HepG2 (cell line): ENCODE measurements around the gene METTL22. TPM values are rescaled to one million over a fixed set of nuclear protein-coding genes. Genes with fewer than 3 reads are reported as not detected.
A peak's percentile ranks its signal among the peaks of the same experiment; 100 is the strongest.

Source experiments
- ATAC-seq: fragments of 200-7000 bp; cut with Tn5 transposase; 3 replicates; pipeline ENCODE4 v1.9.1; 2020; ENCODE audit warnings: mild to moderate bottlenecking, moderate library complexity
- BruUV-seq: library from RNA; stranded (reverse); fragments of 400-500 nt; replicated peaks from 2 replicates; lab custom pipeline; 2021; lab: Mats Ljungman, UMichigan
- CTCF ChIA-PET: fragments of 300-600 bp; formaldehyde crosslinking; extraction: SDS; loops from one replicate; lab custom pipeline; 2021; ENCODE audit warnings: low total read pairs, inconsistent platforms, low intra/inter-chr PET ratio; lab: Yijun Ruan, JAX
- POLR2A ChIA-PET: fragments of 350-600 bp; sonication (Branson Sonifier 250); formaldehyde crosslinking; loops from one replicate; lab custom pipeline; 2020; ENCODE audit warnings: antibody characterized with exemption, inconsistent platforms; lab: Yijun Ruan, JAX
- DNase-seq: peaks from one replicate; pipeline ENCODE4 v3.0.0-alpha.2; 2015; ENCODE audit warnings: low spot score
- FAIRE-seq: peaks from 3 replicates; lab custom pipeline; 2011; peaks lifted over from hg19 to GRCh38; lab: Jason Lieb, UNC
- H2AFZ ChIP-seq: one replicate; pipeline ENCODE4 v1.6.1; 2011; ENCODE audit warnings: low read length, inconsistent platforms
- H3K27ac ChIP-seq: fragments of 300-600 bp; 3 replicates; pipeline ENCODE4 v1.8.0; 2011; ENCODE audit warnings: mixed run types, mild to moderate bottlenecking, mixed read lengths, low read length, inconsistent platforms; ENCODE audit not compliant: insufficient read depth; ENCODE audit errors: extremely low read length
- H3K27me3 ChIP-seq, 2 experiments: fragments of 200-600 bp in 1 of 2; 2 replicates in 1 of 2; 3 replicates in 1 of 2; pipeline versions ENCODE4 v1.6.0 to v1.8.0; 2011; ENCODE audit warnings: low read length in 2 of 2, mild to moderate bottlenecking in 2 of 2, moderate library complexity in 2 of 2, inconsistent platforms in 1 of 2; ENCODE audit not compliant: insufficient read depth in 2 of 2, control insufficient read depth in 1 of 2
- H3K36me3 ChIP-seq, 2 experiments: fragments of 200-600 bp in 1 of 2; replicated peaks in 1 of 2; 2 replicates in 1 of 2; 3 replicates in 1 of 2; pipeline versions ENCODE4 v1.5.1 to v1.8.0; 2011; ENCODE audit warnings: low read length in 2 of 2, inconsistent platforms in 1 of 2; ENCODE audit not compliant: insufficient read depth in 2 of 2, control insufficient read depth in 1 of 2
- H3K4me1 ChIP-seq: 2 replicates; pipeline ENCODE4 v1.5.1; 2012; ENCODE audit warnings: low read length, inconsistent platforms; ENCODE audit not compliant: insufficient read depth
- H3K4me2 ChIP-seq: 2 replicates; pipeline ENCODE4 v1.6.0; 2011; ENCODE audit warnings: low read depth, low read length, inconsistent platforms
- H3K4me3 ChIP-seq, 3 experiments: fragments of 200-600 bp in 1 of 3; sonication (generic), shearing (Covaris generic) in 1 of 3; replicated peaks in 1 of 3; 2 replicates each; pipeline ENCODE4 v1.5.1; 2011 to 2016; ENCODE audit warnings: low read length in 3 of 3, inconsistent platforms in 2 of 3, low read depth in 2 of 3, mild to moderate bottlenecking in 2 of 3, control low read depth in 1 of 3, mixed read lengths in 1 of 3; ENCODE audit not compliant: insufficient read depth in 1 of 3
- H3K79me2 ChIP-seq: one replicate; pipeline ENCODE4 v1.6.1; 2011; ENCODE audit warnings: low read length, inconsistent platforms; ENCODE audit not compliant: insufficient read depth
- H3K9ac ChIP-seq: 2 replicates; pipeline ENCODE4 v1.6.0; 2011; ENCODE audit warnings: mild to moderate bottlenecking, low read depth, low read length, inconsistent platforms; ENCODE audit not compliant: insufficient read depth
- H3K9me3 ChIP-seq: 2 replicates; pipeline ENCODE4 v1.5.1; 2012; ENCODE audit warnings: mild to moderate bottlenecking, low read length
- H4K20me1 ChIP-seq: 2 replicates; pipeline ENCODE4 v1.6.0; 2011; ENCODE audit warnings: inconsistent platforms, mild to moderate bottlenecking, low read length, moderate library complexity; ENCODE audit not compliant: insufficient read depth
- CHD4 ChIP-seq: fragments of 200-600 bp; sonication (generic); IDR thresholded peaks from 2 replicates; pipeline ENCODE4 v1.7.0; 2017; ENCODE audit warnings: mild to moderate bottlenecking, low read length, borderline replicate concordance
- DNMT3B ChIP-seq: conservative IDR thresholded peaks from 2 replicates; pipeline ENCODE4 v1.6.1; 2016; ENCODE audit warnings: missing biosample characterization, control low read depth
- ESRRA ChIP-seq: sonication (generic); formaldehyde crosslinking; IDR thresholded peaks from 2 replicates; pipeline ENCODE4 v1.5.1; 2020; ENCODE audit warnings: mild to moderate bottlenecking, low read depth, missing genetic modification reagents
- FLYWCH1 ChIP-seq: sonication (generic); formaldehyde crosslinking; IDR thresholded peaks from 2 replicates; pipeline ENCODE4 v1.8.1; 2023; ENCODE audit warnings: mild to moderate bottlenecking, missing genetic modification reagents
- GFI1 ChIP-seq: sonication (generic); formaldehyde crosslinking; IDR thresholded peaks from 2 replicates; pipeline ENCODE4 v1.5.0; 2020; ENCODE audit warnings: missing genetic modification reagents, mild to moderate bottlenecking, borderline replicate concordance
- KDM1A ChIP-seq: IDR thresholded peaks from 2 replicates; pipeline ENCODE4 v1.6.1; 2016; ENCODE audit warnings: missing compliant biosample characterization
- NCOR1 ChIP-seq: fragments of 200-600 bp; sonication (generic); IDR thresholded peaks from 2 replicates; pipeline ENCODE4 v1.7.0; 2017; ENCODE audit warnings: antibody characterized with exemption, low read length, borderline replicate concordance
- POLR2AphosphoS5 ChIP-seq: IDR thresholded peaks from 2 replicates; pipeline ENCODE4 v1.6.1; 2012; ENCODE audit warnings: low read depth, low read length
- REXO4 ChIP-seq: sonication (generic); formaldehyde crosslinking; IDR thresholded peaks from 2 replicates; pipeline ENCODE4 v1.8.0; 2022; ENCODE audit warnings: missing genetic modification reagents, mild to moderate bottlenecking, borderline replicate concordance
- SMYD3 ChIP-seq: sonication (generic); formaldehyde crosslinking; IDR thresholded peaks from 2 replicates; pipeline ENCODE4 v1.8.1; 2023; ENCODE audit warnings: mild to moderate bottlenecking, missing genetic modification reagents
- SNAI1 ChIP-seq: sonication (generic); formaldehyde crosslinking; IDR thresholded peaks from 2 replicates; pipeline ENCODE4 v1.5.0; 2020; ENCODE audit warnings: mild to moderate bottlenecking, missing genetic modification reagents, borderline replicate concordance
- SNAPC2 ChIP-seq: sonication (generic); formaldehyde crosslinking; IDR thresholded peaks from 2 replicates; pipeline ENCODE4 v1.8.1; 2022; ENCODE audit warnings: mild to moderate bottlenecking, missing genetic modification reagents
- SOX13 ChIP-seq, 3 experiments: fragments of 450-650 bp in 1 of 3; sonication (generic) in 1 of 3; formaldehyde crosslinking in 1 of 3; IDR thresholded peaks in 2 of 3; conservative IDR thresholded peaks in 1 of 3; 2 replicates each; pipeline versions ENCODE4 v1.5.0 to v1.6.1; 2016 to 2020; ENCODE audit warnings: antibody characterized with exemption in 1 of 3, mild to moderate bottlenecking in 1 of 3, missing compliant biosample characterization in 1 of 3, missing genetic modification reagents in 1 of 3, moderate library complexity in 1 of 3
- ZBTB42 ChIP-seq: sonication (generic); formaldehyde crosslinking; IDR thresholded peaks from 2 replicates; pipeline ENCODE4 v1.5.0; 2020; ENCODE audit warnings: mild to moderate bottlenecking, missing genetic modification reagents
- ZSCAN30 ChIP-seq: sonication (generic); formaldehyde crosslinking; IDR thresholded peaks from 2 replicates; pipeline ENCODE4 v1.5.0; 2020; ENCODE audit warnings: mild to moderate bottlenecking, missing genetic modification reagents
- WGBS: methylation state at CpG from one replicate; pipeline ENCODE4 v1.1.6; 2017; ENCODE audit warnings: low lambda C conversion rate; 5-methylcytosine and 5-hydroxymethylcytosine counted together
- in situ Hi-C: cut with HindIII; loops from 2 replicates; pipeline ENCODE4 v1.10.0; 2017; ENCODE audit warnings: low pct_unique_long_range_greater_than_20kb; ENCODE audit not compliant: extremely low pct_ligation_motif_present
- intact Hi-C: fragments of 100-400 bp; cut with micrococcal nuclease; formaldehyde crosslinking; loops from one replicate; pipeline ENCODE4 v1.10.0; 2022; ENCODE audit not compliant: unreplicated experiment
- polyA plus RNA-seq, 8 experiments: library from polyadenylated mRNA; depleted of rRNA in 3 of 8; stranded (reverse) in 7 of 8; unstranded in 1 of 8; fragments of >200 nt; fragmentation: Illumina TruSeq in 4 of 8; extraction: Trizol in 4 of 8; gene quantifications; 2 replicates each; pipeline versions ENCODE4 v1.2.1 to v1.2.3, GENCODE V29; 2011 to 2016; ENCODE audit warnings: low read depth in 4 of 8, missing spikeins in 1 of 8, mixed read lengths in 1 of 8; ENCODE audit not compliant: insufficient read depth in 1 of 8
- total RNA-seq, 5 experiments: library from RNA; depleted of rRNA; stranded (reverse); fragments of >200 nt; fragmentation: Illumina TruSeq; extraction: Trizol; gene quantifications; 2 replicates each; pipeline ENCODE4 v1.2.3, GENCODE V29; 2016; ENCODE audit warnings: low read depth in 1 of 5
- TF ChIP-seq, protein P1 (sequence below): sonication (generic); formaldehyde crosslinking; IDR thresholded peaks from 2 replicates; pipeline ENCODE4 v1.5.0; 2020; ENCODE audit warnings: missing genetic modification reagents, mild to moderate bottlenecking, borderline replicate concordance
- TF ChIP-seq, protein P2 (sequence below): sonication (generic); formaldehyde crosslinking; IDR thresholded peaks from 2 replicates; pipeline ENCODE4 v1.4.0; 2020; ENCODE audit warnings: missing genetic modification reagents, mild to moderate bottlenecking, borderline replicate concordance
- TF ChIP-seq, protein P3 (sequence below): sonication (generic); formaldehyde crosslinking; IDR thresholded peaks from 2 replicates; pipeline ENCODE4 v1.5.0; 2020; ENCODE audit warnings: missing genetic modification reagents

The METTL22 gene
- total and polyA plus RNA-seq, 2 of the 13 experiments (the other 11 are each of a cell fraction or from before 2014, with no cell fraction given), result 36.2 to 94.8 TPM

DNA sequence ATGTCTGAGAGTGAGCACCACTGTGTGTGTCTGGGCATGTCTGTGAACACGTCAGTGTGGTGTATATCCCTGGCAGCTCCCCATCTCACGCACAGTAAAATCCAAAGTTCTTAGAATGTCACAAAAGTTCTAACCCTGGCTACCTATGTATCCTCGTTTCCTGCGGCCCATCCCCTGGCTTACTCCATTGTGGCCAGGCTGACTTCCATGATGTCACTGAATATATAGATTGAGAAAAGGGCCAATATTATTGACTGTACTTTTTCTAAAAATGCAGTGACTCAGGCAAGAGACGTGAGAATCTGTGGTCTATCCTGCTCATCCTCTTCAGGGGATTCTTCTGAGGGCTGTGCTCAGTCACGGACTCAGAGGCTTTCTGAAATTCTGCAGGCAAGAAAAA lies 963 bp upstream of the METTL22 start (continued):
- no peak for TF ChIP-seq POLR2AphosphoS5
- TF ChIP-seq, protein P1, sequence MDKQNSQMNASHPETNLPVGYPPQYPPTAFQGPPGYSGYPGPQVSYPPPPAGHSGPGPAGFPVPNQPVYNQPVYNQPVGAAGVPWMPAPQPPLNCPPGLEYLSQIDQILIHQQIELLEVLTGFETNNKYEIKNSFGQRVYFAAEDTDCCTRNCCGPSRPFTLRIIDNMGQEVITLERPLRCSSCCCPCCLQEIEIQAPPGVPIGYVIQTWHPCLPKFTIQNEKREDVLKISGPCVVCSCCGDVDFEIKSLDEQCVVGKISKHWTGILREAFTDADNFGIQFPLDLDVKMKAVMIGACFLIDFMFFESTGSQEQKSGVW (CRISPR knock-in tag), result no peak
- TF ChIP-seq ESRRA (CRISPR knock-in tag), result no peak
- no peak for TF ChIP-seq REXO4 (CRISPR knock-in tag)

DNA sequence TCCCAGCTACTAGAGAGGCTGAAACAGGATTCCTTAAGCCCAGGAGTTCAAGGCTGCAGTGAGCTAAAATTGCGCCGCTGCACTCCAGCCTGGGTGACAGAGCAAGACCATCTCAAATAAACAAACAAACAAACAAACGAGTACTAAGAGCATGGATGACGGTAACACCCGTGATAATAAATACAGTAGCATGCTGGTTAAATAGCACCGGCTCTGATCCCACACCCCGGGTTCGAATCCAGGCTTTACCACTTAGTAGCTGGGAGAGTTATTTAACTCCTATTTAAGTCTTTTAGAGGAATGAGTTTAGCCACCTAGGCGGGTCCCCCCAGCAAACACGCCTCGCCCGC lies 301 bp upstream of the METTL22 start:
- peaks cover 38% of the 10 kb centered on the region for H3K79me2 ChIP-seq
- DNase-seq (no peak), ATAC-seq (no peak), FAIRE-seq (no peak)
- H3K4me1 ChIP-seq, result peaks cover 44% of the 10 kb centered on the region
- peaks cover 7 to 19% of the 10 kb centered on the region in 2 experiments for H3K36me3 ChIP-seq
- ChIA-PET POLR2A (interaction anchor here (1.4 to 1.5 kb wide), 2 partner anchors 50 to 470 kb away, joined by 4 read pairs; partner anchors contain the start of gene HAPSTR1), CTCF (no interaction called here)
- WGBS, result 18% methylated on average over 12 of the region's 12 CpGs
- no peak overlapping the region for H2AFZ ChIP-seq
- peak overlapping the region; percentile 88 for H3K4me2 ChIP-seq
- 0 out of 2 replicates have a peak, but pooled peaks cover 5% of the 10 kb centered on the region for H4K20me1 ChIP-seq
- peaks cover under 1 to 27% of the 10 kb centered on the region in 2 experiments; a peak in 3 of 5 replicates for H3K27me3 ChIP-seq
- peak overlapping the region; percentile 97 for H3K9ac ChIP-seq
- intact Hi-C loops, result no loop called here
- in situ Hi-C loops, result loop anchor here (5.0 kb wide), 1 partner anchor 54 kb away; no protein-coding TSS in a partner anchor
- no peaks in the 10 kb centered on the region for H3K9me3 ChIP-seq
- no TSS peak for BruUV-seq
- peak overlapping the region; percentile 76 to 92 (median 91) for H3K4me3 ChIP-seq
- peak overlapping the region; percentile 78 for H3K27ac ChIP-seq
- TF ChIP-seq GFI1 (CRISPR knock-in tag) (0 out of 2 replicates have a peak, but pooled peaks have one; percentile 26), DNMT3B (CRISPR knock-in tag) (0 out of 2 replicates have a peak, but pooled peaks have one; percentile 13), SNAI1 (CRISPR knock-in tag) (0 out of 2 replicates have a peak, but pooled peaks have one; percentile 7), ZBTB42 (CRISPR knock-in tag) (peak; percentile 5; the same call in 1 of the 2 replicates), FLYWCH1 (no peak), NCOR1 (0 out of 2 replicates have a peak, but pooled peaks have one; percentile 27), SMYD3 (CRISPR knock-in tag) (0 out of 2 replicates have a peak, but pooled peaks have one; percentile 18), SNAPC2 (CRISPR knock-in tag) (peak; percentile 26; the same call in 1 of the 2 replicates), SOX13 (IDR thresholded peaks at IDR 0.05) (0 out of 2 replicates have a peak, but pooled peaks have one; percentile 42), SOX13 (CRISPR knock-in tag; conservative IDR thresholded peaks at IDR 0.05 in 1 of 2, IDR thresholded peaks at IDR 0.05 in 1 of 2) (no peak), KDM1A (CRISPR knock-in tag) (0 out of 2 replicates have a peak, but pooled peaks have one; percentile 4), CHD4 (peak; percentile 71; the same call in 1 of the 2 replicates), ZSCAN30 (CRISPR knock-in tag) (0 out of 2 replicates have a peak, but pooled peaks have one; percentile 51)
- TF ChIP-seq, protein P2, sequence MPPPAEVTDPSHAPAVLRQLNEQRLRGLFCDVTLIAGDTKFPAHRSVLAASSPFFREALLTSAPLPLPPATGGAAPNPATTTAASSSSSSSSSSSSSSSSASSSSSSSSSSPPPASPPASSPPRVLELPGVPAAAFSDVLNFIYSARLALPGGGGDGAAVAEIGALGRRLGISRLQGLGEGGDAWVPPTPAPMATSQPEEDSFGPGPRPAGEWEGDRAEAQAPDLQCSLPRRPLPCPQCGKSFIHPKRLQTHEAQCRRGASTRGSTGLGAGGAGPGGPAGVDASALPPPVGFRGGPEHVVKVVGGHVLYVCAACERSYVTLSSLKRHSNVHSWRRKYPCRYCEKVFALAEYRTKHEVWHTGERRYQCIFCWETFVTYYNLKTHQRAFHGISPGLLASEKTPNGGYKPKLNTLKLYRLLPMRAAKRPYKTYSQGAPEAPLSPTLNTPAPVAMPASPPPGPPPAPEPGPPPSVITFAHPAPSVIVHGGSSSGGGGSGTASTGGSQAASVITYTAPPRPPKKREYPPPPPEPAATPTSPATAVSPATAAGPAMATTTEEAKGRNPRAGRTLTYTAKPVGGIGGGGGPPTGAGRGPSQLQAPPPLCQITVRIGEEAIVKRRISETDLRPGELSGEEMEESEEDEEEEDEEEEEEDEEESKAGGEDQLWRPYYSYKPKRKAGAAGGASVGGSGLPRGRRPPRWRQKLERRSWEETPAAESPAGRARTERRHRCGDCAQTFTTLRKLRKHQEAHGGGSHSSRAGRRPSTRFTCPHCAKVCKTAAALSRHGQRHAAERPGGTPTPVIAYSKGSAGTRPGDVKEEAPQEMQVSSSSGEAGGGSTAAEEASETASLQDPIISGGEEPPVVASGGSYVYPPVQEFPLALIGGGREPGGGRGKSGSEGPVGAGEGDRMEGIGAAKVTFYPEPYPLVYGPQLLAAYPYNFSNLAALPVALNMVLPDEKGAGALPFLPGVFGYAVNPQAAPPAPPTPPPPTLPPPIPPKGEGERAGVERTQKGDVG (CRISPR knock-in tag), result no peak
- TF ChIP-seq, protein P3, sequence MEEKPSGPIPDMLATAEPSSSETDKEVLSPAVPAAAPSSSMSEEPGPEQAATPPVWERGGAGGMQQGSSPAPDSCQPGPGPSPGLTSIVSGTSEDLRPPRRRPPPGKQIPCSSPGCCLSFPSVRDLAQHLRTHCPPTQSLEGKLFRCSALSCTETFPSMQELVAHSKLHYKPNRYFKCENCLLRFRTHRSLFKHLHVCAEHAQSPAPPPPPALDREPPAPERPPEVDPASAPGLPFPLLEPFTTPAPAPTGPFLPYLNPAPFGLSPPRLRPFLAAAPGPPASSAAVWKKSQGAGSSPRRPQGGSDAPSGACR (CRISPR knock-in tag), result no peak
